Lung (tissue), 12 donors: ENCODE data around the gene TTLL12. TPM values are rescaled to one million over a fixed set of nuclear protein-coding genes. Genes with fewer than 3 reads are reported as not detected.

Experiments
- ATAC-seq: fragments of 200-7000 bp; cut with Tn5 transposase; one replicate; pipeline ENCODE4 v1.9.1; 2020; ENCODE audit warnings: moderate number of reproducible peaks; ENCODE audit not compliant: insufficient read depth, low FRiP score
- DNase-seq, 3 donors: peaks; one replicate each; pipeline ENCODE4 v3.0.0-alpha.2; 2013 to 2017
- H3K27ac ChIP-seq, 2 donors: one replicate each; pipeline ENCODE4 v1.5.1; 2013; ENCODE audit warnings: mild to moderate bottlenecking in 2 of 2, moderate library complexity in 2 of 2, control low read depth in 1 of 2, inconsistent platforms in 1 of 2, low read depth in 1 of 2, low read length in 1 of 2
- H3K27me3 ChIP-seq, 3 donors: one replicate each; pipeline ENCODE4 v1.5.1; 2013; ENCODE audit warnings: low read length in 2 of 3; ENCODE audit not compliant: control insufficient read depth in 3 of 3, insufficient read depth in 3 of 3
- H3K36me3 ChIP-seq, 4 donors: one replicate each; pipeline ENCODE4 v1.5.1; 2013; ENCODE audit warnings: low read length in 4 of 4, mild to moderate bottlenecking in 1 of 4, moderate library complexity in 1 of 4; ENCODE audit not compliant: control insufficient read depth in 4 of 4, insufficient read depth in 4 of 4
- H3K4me1 ChIP-seq, 5 donors: one replicate each; pipeline ENCODE4 v1.5.1; 2013; ENCODE audit warnings: low read length in 5 of 5, mild to moderate bottlenecking in 2 of 5, moderate library complexity in 1 of 5; ENCODE audit not compliant: control insufficient read depth in 5 of 5, insufficient read depth in 5 of 5
- H3K4me3 ChIP-seq: one replicate; pipeline ENCODE4 v1.5.1; 2013; ENCODE audit warnings: mild to moderate bottlenecking, control low read depth, moderate library complexity
- H3K9ac ChIP-seq, 2 donors: one replicate each; pipeline ENCODE4 v1.5.1; 2013; ENCODE audit warnings: low read length in 2 of 2, control low read depth in 1 of 2; ENCODE audit not compliant: insufficient read depth in 1 of 2
- H3K9me3 ChIP-seq, 4 donors: one replicate each; pipeline ENCODE4 v1.5.1; 2013; ENCODE audit warnings: low read length in 3 of 4, mild to moderate bottlenecking in 1 of 4, moderate library complexity in 1 of 4; ENCODE audit not compliant: control insufficient read depth in 4 of 4, insufficient read depth in 3 of 4
- WGBS, 2 donors: extraction: QIAGEN DNeasy Blood & Tissue Kit; methylation state at CpG; one replicate each; pipeline ENCODE4 v1.1.7; 2013; 5-methylcytosine and 5-hydroxymethylcytosine counted together
- polyA plus RNA-seq, 2 donors: library from polyadenylated mRNA; stranded (reverse); fragments of 200-250 nt; gene quantifications; one replicate each; pipeline ENCODE4 v1.2.1, GENCODE V29; 2013
- total RNA-seq, 2 donors: library from RNA; depleted of rRNA in 1 of 2; stranded (reverse); fragments of >200 nt in 1 of 2; gene quantifications; one replicate each; pipeline ENCODE4 v1.2.1, GENCODE V29; 2014 to 2021
- TF ChIP-seq, protein P1 (sequence below): IDR thresholded peaks from 2 replicates; pipeline ENCODE4 v1.5.1; 2012; ENCODE audit warnings: mild to moderate bottlenecking; ENCODE audit errors: control extremely low read depth, extremely low read depth
- donor health status: control.
- donor health status: control.
- donor health status: Bipolar disorder and iron deficiency.
- donor health status: healthy.
- donor health status: DM: yes; HTN: yes; CAD: no.

Gene TTLL12
- total and polyA plus RNA-seq, 4 donors: 15.8 to 35.5 (median 25.3) TPM

DNA sequence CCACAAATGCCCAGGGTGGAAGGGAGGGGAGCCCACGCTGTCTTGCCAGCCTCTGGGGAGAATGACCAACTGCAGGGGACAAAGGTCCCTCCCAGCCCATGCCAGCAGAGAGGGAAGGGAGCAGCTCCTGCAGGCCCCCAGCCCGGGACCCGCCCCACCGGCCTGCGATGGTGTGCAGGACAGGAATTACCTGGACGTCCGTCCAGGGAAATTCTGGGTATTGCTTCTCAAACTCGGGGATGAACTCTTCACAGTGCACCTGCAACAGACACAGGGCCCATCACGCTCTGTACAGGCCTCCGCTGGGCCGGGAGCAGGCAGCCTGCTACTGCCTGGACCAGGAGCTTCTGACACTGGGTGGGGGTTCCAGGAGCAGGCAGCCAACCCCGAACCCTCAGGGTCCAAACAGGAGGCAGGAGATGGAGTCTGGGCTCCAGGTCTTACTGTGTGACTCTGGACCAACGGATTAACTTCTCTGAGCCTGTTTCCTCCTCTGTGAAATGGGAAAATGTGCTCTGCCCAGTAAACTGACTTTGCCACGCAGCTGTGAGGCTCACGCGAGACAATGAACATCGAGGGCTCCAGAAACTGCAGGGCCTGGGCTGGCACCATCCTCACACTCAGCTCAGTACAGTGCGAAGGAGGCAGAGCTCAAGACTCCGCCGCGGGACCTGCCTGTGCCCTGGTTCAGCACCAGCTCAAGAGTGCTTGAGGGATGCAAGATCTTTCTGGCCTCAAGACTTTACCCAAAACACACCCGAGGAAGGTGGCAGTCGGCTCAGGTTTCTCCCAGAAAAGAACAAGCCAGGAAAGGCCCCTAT is 17.4 kb downstream of the TTLL12 start:
- H3K36me3 ChIP-seq: peaks cover 0 to 62% (median 17%) of the 10 kb centered on the region in 4 donors
- no peak for ATAC-seq
- DNase-seq: no peak
- peaks cover 0 to 2% (median 0%) of the 10 kb centered on the region in 4 donors for H3K9me3 ChIP-seq
- H3K4me1 ChIP-seq: peaks cover 0 to 3% (median 0%) of the 10 kb centered on the region in 5 donors
- TF ChIP-seq, protein P1, sequence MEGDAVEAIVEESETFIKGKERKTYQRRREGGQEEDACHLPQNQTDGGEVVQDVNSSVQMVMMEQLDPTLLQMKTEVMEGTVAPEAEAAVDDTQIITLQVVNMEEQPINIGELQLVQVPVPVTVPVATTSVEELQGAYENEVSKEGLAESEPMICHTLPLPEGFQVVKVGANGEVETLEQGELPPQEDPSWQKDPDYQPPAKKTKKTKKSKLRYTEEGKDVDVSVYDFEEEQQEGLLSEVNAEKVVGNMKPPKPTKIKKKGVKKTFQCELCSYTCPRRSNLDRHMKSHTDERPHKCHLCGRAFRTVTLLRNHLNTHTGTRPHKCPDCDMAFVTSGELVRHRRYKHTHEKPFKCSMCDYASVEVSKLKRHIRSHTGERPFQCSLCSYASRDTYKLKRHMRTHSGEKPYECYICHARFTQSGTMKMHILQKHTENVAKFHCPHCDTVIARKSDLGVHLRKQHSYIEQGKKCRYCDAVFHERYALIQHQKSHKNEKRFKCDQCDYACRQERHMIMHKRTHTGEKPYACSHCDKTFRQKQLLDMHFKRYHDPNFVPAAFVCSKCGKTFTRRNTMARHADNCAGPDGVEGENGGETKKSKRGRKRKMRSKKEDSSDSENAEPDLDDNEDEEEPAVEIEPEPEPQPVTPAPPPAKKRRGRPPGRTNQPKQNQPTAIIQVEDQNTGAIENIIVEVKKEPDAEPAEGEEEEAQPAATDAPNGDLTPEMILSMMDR: no peak
- 94 to 96% methylated on average over 23 of the region's 23 CpGs for WGBS, 2 donors
- H3K4me3 ChIP-seq: no peak overlapping the region
- H3K9ac ChIP-seq: no peak overlapping the region
- no peak overlapping the region for H3K27ac ChIP-seq
- no peaks in the 10 kb centered on the region for H3K27me3 ChIP-seq

DNA sequence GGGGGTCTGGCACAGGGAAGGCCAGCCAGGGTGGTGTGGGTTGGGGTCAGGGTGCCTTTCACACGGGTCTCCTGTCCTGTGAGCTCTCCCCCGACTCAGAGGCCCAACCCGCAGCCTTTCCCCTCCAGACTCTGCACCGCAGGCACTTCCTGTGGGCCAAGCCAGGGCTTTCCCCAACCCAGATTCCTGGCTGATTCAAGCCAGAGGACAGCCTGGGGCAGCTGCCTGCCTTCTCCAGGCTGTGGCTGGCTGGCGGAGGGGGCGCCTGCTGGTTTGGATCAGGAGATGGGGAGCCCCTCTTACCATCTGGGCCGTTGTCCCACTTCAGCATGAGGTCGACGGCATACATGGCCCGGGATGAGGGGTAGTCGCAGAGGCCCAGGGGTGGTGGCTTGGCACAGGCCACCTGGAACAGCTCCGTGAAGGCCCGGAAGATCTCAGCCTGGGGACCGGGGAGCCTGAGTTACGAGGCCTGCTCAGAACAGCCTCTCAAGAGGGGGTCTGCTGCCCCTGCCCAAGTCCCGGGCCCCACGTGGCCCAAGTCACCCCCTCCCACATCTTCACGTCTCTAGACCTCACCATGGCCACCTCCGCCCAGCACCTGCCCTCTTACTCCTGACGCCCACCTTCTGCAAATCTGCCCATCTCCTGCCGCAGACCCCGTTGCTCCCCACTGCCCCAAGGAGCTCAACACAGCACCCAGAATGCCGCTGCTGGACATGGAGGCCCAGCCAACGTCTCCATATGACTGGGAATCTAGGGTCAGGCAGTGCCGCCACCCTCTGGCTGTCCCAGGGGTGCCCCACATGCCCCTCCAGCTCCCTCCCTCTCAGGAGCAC is 18.2 kb downstream of the TTLL12 start:
- Histone ChIP-seq H3K9me3 (peaks cover 0 to 2% (median 0%) of the 10 kb centered on the region in 4 donors), H3K4me1 (peaks cover 0 to 9% (median 4%) of the 10 kb centered on the region in 5 donors), H3K27ac (no peak overlapping the region), H3K27me3 (no peaks in the 10 kb centered on the region), H3K36me3 (peaks cover 0 to 54% (median 15%) of the 10 kb centered on the region in 4 donors), H3K4me3 (no peak overlapping the region), H3K9ac (no peak overlapping the region)
- no peak for ATAC-seq
- WGBS, 2 donors: 79 to 88% methylated on average over 23 to 25 of the region's 25 CpGs
- DNase-seq: no peak
- TF ChIP-seq, protein P1: no peak

DNA sequence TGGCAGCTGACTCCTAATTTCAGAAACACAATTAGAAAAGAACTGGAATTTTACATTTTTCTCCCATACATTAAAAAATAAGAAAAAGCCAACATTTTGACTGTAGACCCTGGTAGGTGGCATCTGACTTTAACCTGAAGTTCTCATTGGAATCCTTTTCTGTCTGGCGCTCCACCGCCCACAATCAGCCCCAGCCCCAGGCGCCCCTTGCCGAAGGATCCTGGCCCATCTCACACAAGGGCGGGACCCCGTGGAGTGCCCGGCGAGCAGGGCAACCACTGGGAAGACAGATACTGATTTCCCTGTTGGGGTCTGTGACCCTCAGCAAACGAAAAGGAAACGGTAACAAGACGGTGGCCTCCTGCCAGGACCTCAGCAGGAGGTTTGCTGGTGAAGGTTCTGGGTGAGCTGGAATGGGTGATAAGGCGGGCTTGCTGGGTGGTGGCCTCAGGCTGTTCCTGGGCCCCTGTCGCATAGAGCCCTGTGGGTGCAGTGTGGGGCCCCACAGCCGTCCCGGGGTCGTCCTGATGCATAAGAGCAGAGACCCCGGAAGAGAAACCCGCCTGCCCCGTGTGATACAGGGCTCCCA is 19.8 kb downstream of the TTLL12 start:
- Histone ChIP-seq H3K4me3 (no peak overlapping the region), H3K27me3 (no peaks in the 10 kb centered on the region), H3K36me3 (peaks cover 0 to 56% (median 11%) of the 10 kb centered on the region in 4 donors), H3K27ac (no peak overlapping the region), H3K9ac (no peak overlapping the region), H3K9me3 (peaks cover 0 to 2% (median 0%) of the 10 kb centered on the region in 4 donors), H3K4me1 (peaks cover 0 to 13% (median 4%) of the 10 kb centered on the region in 5 donors)
- ATAC-seq (no peak), DNase-seq (no peak)
- whole genome bisulfite sequencing, 2 donors: 94 to 96% methylated on average over 19 of the region's 19 CpGs
- TF ChIP-seq, protein P1: no peak
